ENCODE data around the gene GLIPR1L2.
"Not testable (repeated sequence)": the region's sequence is repeated elsewhere in the genome, so short reads cannot be mapped to it uniquely, and the experiment has no call there.

The GLIPR1L2 gene

GRCh38 chr12:75390899-75391538, at the start of gene GLIPR1L2:
TSS of gene GLIPR1L2 (plus strand) at chr12:75391089. CDS start at chr12:75391117, 28 bp downstream.
- H3K36me3 ChIP-seq = no peaks in the 10 kb centered on the region
- H4K20me1 ChIP-seq = no peaks in the 10 kb centered on the region
- no peaks in the 10 kb centered on the region for H3K27me3 ChIP-seq
- no peak within 1 kb of the TSS for H3K4me2 ChIP-seq
- no peak within 1 kb of the TSS for H3K9ac ChIP-seq
- peaks cover 6% of the 10 kb centered on the region; the same call in 1 of the 2 replicates for H3K9me3 ChIP-seq
- H3K4me3 ChIP-seq = no peak within 1 kb of the TSS
- H3K4me1 ChIP-seq = no peaks in the 10 kb centered on the region
- TF ChIP-seq Cebpa-rat (IDR thresholded peaks at IDR 0.05) = no peak
- H3K27ac ChIP-seq = no peak within 1 kb of the TSS

GRCh38 chr12:75341873-75342272, 49.0 kb upstream of the GLIPR1L2 start:
- Histone ChIP-seq H3K36me3 (no peaks in the 10 kb centered on the region), H3K4me3 (no peak overlapping the region), H3K9ac (no peak overlapping the region), H3K27ac (no peak overlapping the region), H3K4me2 (no peak overlapping the region), H3K4me1 (no peaks in the 10 kb centered on the region), H3K9me3 (no peaks in the 10 kb centered on the region), H3K27me3 (no peaks in the 10 kb centered on the region), H4K20me1 (no peaks in the 10 kb centered on the region)
- TF ChIP-seq Cebpa-rat (IDR thresholded peaks at IDR 0.05) = no peak

- H3K4me2 ChIP-seq = no peak overlapping the region
- TF ChIP-seq Cebpa-rat (IDR thresholded peaks at IDR 0.05) = no peak
These were observed 45.4 kb upstream of the GLIPR1L2 start for GRCh38 chr12:75345531-75345930.

GRCh38 chr12:75346215-75346614, 44.7 kb upstream of the GLIPR1L2 start:
- H3K9me3 ChIP-seq, H3K4me1 ChIP-seq, H3K9ac ChIP-seq, H3K27ac ChIP-seq, H3K27me3 ChIP-seq, H4K20me1 ChIP-seq, H3K36me3 ChIP-seq, H3K4me2 ChIP-seq, H3K4me3 ChIP-seq: not testable (repeated sequence)

More at GRCh38 chr12:75345531-75345930, 45.4 kb upstream of the GLIPR1L2 start:
- Histone ChIP-seq H4K20me1 (no peaks in the 10 kb centered on the region), H3K9me3 (no peaks in the 10 kb centered on the region), H3K27me3 (no peaks in the 10 kb centered on the region), H3K4me3 (no peak overlapping the region), H3K9ac (no peak overlapping the region), H3K27ac (no peak overlapping the region), H3K4me1 (no peaks in the 10 kb centered on the region), H3K36me3 (no peaks in the 10 kb centered on the region)

- no peak overlapping the region for H3K27ac ChIP-seq
- no peak overlapping the region for H3K4me2 ChIP-seq
- peaks cover 8% of the 10 kb centered on the region for H3K9me3 ChIP-seq
- TF ChIP-seq Cebpa-rat (IDR thresholded peaks at IDR 0.05) = no peak
- H3K4me1 ChIP-seq = no peaks in the 10 kb centered on the region
- H3K27me3 ChIP-seq = no peaks in the 10 kb centered on the region
- H3K9ac ChIP-seq = no peak overlapping the region
- H3K36me3 ChIP-seq = no peaks in the 10 kb centered on the region
- no peak overlapping the region for H3K4me3 ChIP-seq
- no peaks in the 10 kb centered on the region for H4K20me1 ChIP-seq
These were observed 40.9 kb upstream of the GLIPR1L2 start for GRCh38 chr12:75349946-75350345.

- Histone ChIP-seq H3K27ac (no peak overlapping the region), H3K36me3 (no peaks in the 10 kb centered on the region), H3K9me3 (peaks cover 13% of the 10 kb centered on the region), H3K9ac (no peak overlapping the region), H4K20me1 (no peaks in the 10 kb centered on the region), H3K27me3 (no peaks in the 10 kb centered on the region), H3K4me1 (no peaks in the 10 kb centered on the region), H3K4me3 (no peak overlapping the region), H3K4me2 (no peak overlapping the region)
- TF ChIP-seq Cebpa-rat (IDR thresholded peaks at IDR 0.05) = no peak
These were observed 40.5 kb upstream of the GLIPR1L2 start for GRCh38 chr12:75350413-75350812.

GRCh38 chr12:75354011-75354410, 36.9 kb upstream of the GLIPR1L2 start:
- H3K4me1 ChIP-seq = no peaks in the 10 kb centered on the region
- no peak overlapping the region for H3K9ac ChIP-seq
- H3K27ac ChIP-seq = no peak overlapping the region
- H3K4me2 ChIP-seq = no peak overlapping the region
- no peak for TF ChIP-seq Cebpa-rat (IDR thresholded peaks at IDR 0.05)
- H4K20me1 ChIP-seq = no peaks in the 10 kb centered on the region
- H3K4me3 ChIP-seq = no peak overlapping the region
- peaks cover 17% of the 10 kb centered on the region for H3K9me3 ChIP-seq
- no peaks in the 10 kb centered on the region for H3K36me3 ChIP-seq
- no peaks in the 10 kb centered on the region for H3K27me3 ChIP-seq

GRCh38 chr12:75360920-75361319, 30.0 kb upstream of the GLIPR1L2 start:
- TF ChIP-seq Cebpa-rat (IDR thresholded peaks at IDR 0.05) = no peak

GRCh38 chr12:75361408-75361807, 29.5 kb upstream of the GLIPR1L2 start:
- H3K27me3 ChIP-seq = no peaks in the 10 kb centered on the region
- no peak overlapping the region for H3K4me2 ChIP-seq
- no peak for TF ChIP-seq Cebpa-rat (IDR thresholded peaks at IDR 0.05)
- no peaks in the 10 kb centered on the region for H4K20me1 ChIP-seq
- no peaks in the 10 kb centered on the region for H3K36me3 ChIP-seq
- no peaks in the 10 kb centered on the region for H3K9me3 ChIP-seq
- no peak overlapping the region for H3K9ac ChIP-seq
- no peaks in the 10 kb centered on the region for H3K4me1 ChIP-seq
- H3K4me3 ChIP-seq = no peak overlapping the region
- no peak overlapping the region for H3K27ac ChIP-seq

More at GRCh38 chr12:75360920-75361319, 30.0 kb upstream of the GLIPR1L2 start:
- no peaks in the 10 kb centered on the region for H3K9me3 ChIP-seq
- no peaks in the 10 kb centered on the region for H3K36me3 ChIP-seq
- H3K9ac ChIP-seq = no peak overlapping the region
- no peak overlapping the region for H3K4me2 ChIP-seq
- H3K27ac ChIP-seq = no peak overlapping the region
- H3K27me3 ChIP-seq = no peaks in the 10 kb centered on the region
- no peak overlapping the region for H3K4me3 ChIP-seq
- no peaks in the 10 kb centered on the region for H3K4me1 ChIP-seq
- H4K20me1 ChIP-seq = no peaks in the 10 kb centered on the region

- no peaks in the 10 kb centered on the region for H3K27me3 ChIP-seq
- H3K4me3 ChIP-seq = no peak overlapping the region
- H3K27ac ChIP-seq = no peak overlapping the region
- no peaks in the 10 kb centered on the region for H3K4me1 ChIP-seq
- no peaks in the 10 kb centered on the region for H3K9me3 ChIP-seq
- no peak overlapping the region for H3K9ac ChIP-seq
- no peaks in the 10 kb centered on the region for H4K20me1 ChIP-seq
- H3K36me3 ChIP-seq = no peaks in the 10 kb centered on the region
- no peak for TF ChIP-seq Cebpa-rat (IDR thresholded peaks at IDR 0.05)
- H3K4me2 ChIP-seq = no peak overlapping the region
These were observed 26.0 kb upstream of the GLIPR1L2 start for GRCh38 chr12:75364919-75365318.

- H3K9ac ChIP-seq = no peak overlapping the region
- H3K27me3 ChIP-seq = no peaks in the 10 kb centered on the region
- no peak overlapping the region for H3K4me3 ChIP-seq
- no peaks in the 10 kb centered on the region for H3K4me1 ChIP-seq
- no peaks in the 10 kb centered on the region for H3K9me3 ChIP-seq
- H4K20me1 ChIP-seq = no peaks in the 10 kb centered on the region
- no peak overlapping the region for H3K4me2 ChIP-seq
- no peak overlapping the region for H3K27ac ChIP-seq
- H3K36me3 ChIP-seq = no peaks in the 10 kb centered on the region
- TF ChIP-seq Cebpa-rat (IDR thresholded peaks at IDR 0.05) = no peak
These were observed 24.3 kb upstream of the GLIPR1L2 start for GRCh38 chr12:75366629-75367028.
